LNCAP (cell line): ENCODE results near the gene CDKL5.

ENCODE experiments used
- CTCF ChIP-seq: fragments of 450-650 bp; IDR thresholded peaks from 2 replicates; pipeline ENCODE4 v1.5.1; 2017; ENCODE audit warnings: mild to moderate bottlenecking

The CDKL5 gene

GRCh38 chrX:18607966-18608365 lies 182.6 kb downstream of the CDKL5 start:
- no peak for TF ChIP-seq CTCF

- TF ChIP-seq CTCF: no peak
Measured at GRCh38 chrX:18613930-18614639, 188.7 kb downstream of the CDKL5 start.

GRCh38 chrX:18616688-18617406 lies 191.4 kb downstream of the CDKL5 start:
- no peak for TF ChIP-seq CTCF

- TF ChIP-seq CTCF: no peak
Measured at GRCh38 chrX:18617407-18617750, 192.0 kb downstream of the CDKL5 start.

GRCh38 chrX:18619288-18619687 lies 193.9 kb downstream of the CDKL5 start:
- no peak for TF ChIP-seq CTCF

- no peak for TF ChIP-seq CTCF
Measured at GRCh38 chrX:18620349-18620748, 194.9 kb downstream of the CDKL5 start.

GRCh38 chrX:18624599-18624998 lies 199.2 kb downstream of the CDKL5 start:
- no peak for TF ChIP-seq CTCF
